ENCODE data around the gene ZBTB42.
"Not testable (repeated sequence)": the region's sequence is repeated elsewhere in the genome, so short reads cannot be mapped to it uniquely, and the experiment has no call there.

DNA sequence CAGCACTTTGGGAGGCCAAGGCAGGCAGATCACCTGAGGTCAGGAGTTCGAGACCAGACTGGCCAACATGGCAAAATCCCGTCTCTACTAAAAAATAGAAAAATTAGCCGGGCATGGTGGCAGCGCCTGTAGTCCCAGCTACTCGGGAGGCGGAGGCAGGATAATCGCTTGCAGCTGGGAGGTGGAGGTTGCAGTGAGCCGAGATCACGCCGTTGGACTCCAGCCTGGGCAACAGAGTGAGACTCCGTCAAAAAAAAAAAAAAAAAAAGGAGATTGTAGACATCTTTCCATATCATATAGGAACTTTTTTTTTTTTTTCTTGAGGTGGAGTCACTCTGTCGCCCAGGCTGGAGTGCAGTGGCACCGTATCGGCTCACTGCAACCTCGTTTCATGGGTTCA lies 13.8 kb downstream of the ZBTB42 start:
- TF ChIP-seq, protein P1, sequence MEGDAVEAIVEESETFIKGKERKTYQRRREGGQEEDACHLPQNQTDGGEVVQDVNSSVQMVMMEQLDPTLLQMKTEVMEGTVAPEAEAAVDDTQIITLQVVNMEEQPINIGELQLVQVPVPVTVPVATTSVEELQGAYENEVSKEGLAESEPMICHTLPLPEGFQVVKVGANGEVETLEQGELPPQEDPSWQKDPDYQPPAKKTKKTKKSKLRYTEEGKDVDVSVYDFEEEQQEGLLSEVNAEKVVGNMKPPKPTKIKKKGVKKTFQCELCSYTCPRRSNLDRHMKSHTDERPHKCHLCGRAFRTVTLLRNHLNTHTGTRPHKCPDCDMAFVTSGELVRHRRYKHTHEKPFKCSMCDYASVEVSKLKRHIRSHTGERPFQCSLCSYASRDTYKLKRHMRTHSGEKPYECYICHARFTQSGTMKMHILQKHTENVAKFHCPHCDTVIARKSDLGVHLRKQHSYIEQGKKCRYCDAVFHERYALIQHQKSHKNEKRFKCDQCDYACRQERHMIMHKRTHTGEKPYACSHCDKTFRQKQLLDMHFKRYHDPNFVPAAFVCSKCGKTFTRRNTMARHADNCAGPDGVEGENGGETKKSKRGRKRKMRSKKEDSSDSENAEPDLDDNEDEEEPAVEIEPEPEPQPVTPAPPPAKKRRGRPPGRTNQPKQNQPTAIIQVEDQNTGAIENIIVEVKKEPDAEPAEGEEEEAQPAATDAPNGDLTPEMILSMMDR (IDR thresholded peaks at IDR 0.05 in 4 of 5, conservative IDR thresholded peaks at IDR 0.05 in 1 of 5): not testable (repeated sequence)
- TF ChIP-seq POLR2A (IDR thresholded peaks at IDR 0.05): not testable (repeated sequence)
